Subcutaneous abdominal adipose tissue (tissue), 5 donors: ENCODE measurements around the gene AP1AR.
"Not testable (repeated sequence)": the region's sequence is repeated elsewhere in the genome, so short reads cannot be mapped to it uniquely, and the experiment has no call there.

Experiments used
- H3K27ac ChIP-seq: one replicate; pipeline ENCODE4 v1.7.0; 2013; ENCODE audit warnings: low read depth, mild to moderate bottlenecking, inconsistent platforms, low read length, moderate library complexity
- H3K27me3 ChIP-seq, 5 donors: one replicate each; pipeline ENCODE4 v1.7.0; 2013; ENCODE audit warnings: low read length in 5 of 5, inconsistent platforms in 1 of 5; ENCODE audit not compliant: control insufficient read depth in 5 of 5, insufficient read depth in 4 of 5
- H3K36me3 ChIP-seq, 5 donors: one replicate each; pipeline ENCODE4 v1.7.0; 2013; ENCODE audit warnings: low read length in 5 of 5; ENCODE audit not compliant: control insufficient read depth in 5 of 5, insufficient read depth in 5 of 5
- H3K4me1 ChIP-seq, 5 donors: one replicate each; pipeline ENCODE4 v1.7.0; 2013; ENCODE audit warnings: low read length in 5 of 5, mild to moderate bottlenecking in 3 of 5, moderate library complexity in 1 of 5; ENCODE audit not compliant: control insufficient read depth in 5 of 5, insufficient read depth in 5 of 5
- H3K4me3 ChIP-seq, 5 donors: one replicate each; pipeline ENCODE4 v1.7.0; 2013; ENCODE audit warnings: low read length in 5 of 5, low read depth in 1 of 5
- H3K9ac ChIP-seq, 5 donors: one replicate each; pipeline ENCODE4 v1.7.0; 2013; ENCODE audit warnings: low read length in 5 of 5, mild to moderate bottlenecking in 4 of 5, moderate library complexity in 3 of 5
- H3K9me3 ChIP-seq, 5 donors: one replicate each; pipeline ENCODE4 v1.7.0; 2013; ENCODE audit warnings: low read length in 5 of 5; ENCODE audit not compliant: control insufficient read depth in 5 of 5
- donor health status: healthy.
- donor health status: healthy.
- donor health status: healthy.
- donor health status: healthy.
- donor health status: healthy.

The AP1AR gene

GRCh38 chr4:112199041-112199440, 32.5 kb upstream of the AP1AR start:
- no peak overlapping the region for H3K9ac ChIP-seq
- no peak overlapping the region for H3K4me3 ChIP-seq
- no peak overlapping the region for H3K27ac ChIP-seq
- H3K9me3 ChIP-seq, result no peaks in the 10 kb centered on the region
- no peaks in the 10 kb centered on the region for H3K27me3 ChIP-seq
- H3K36me3 ChIP-seq, result no peaks in the 10 kb centered on the region
- H3K4me1 ChIP-seq, result no peaks in the 10 kb centered on the region

GRCh38 chr4:112201915-112202505, 29.6 kb upstream of the AP1AR start:
- Histone ChIP-seq H3K27me3 (no peaks in the 10 kb centered on the region), H3K27ac (no peak overlapping the region), H3K9ac (no peak overlapping the region), H3K36me3 (no peaks in the 10 kb centered on the region), H3K9me3 (no peaks in the 10 kb centered on the region), H3K4me3 (no peak overlapping the region), H3K4me1 (no peaks in the 10 kb centered on the region)

- Histone ChIP-seq H3K36me3 (no peaks in the 10 kb centered on the region), H3K27me3 (no peaks in the 10 kb centered on the region), H3K27ac (no peak overlapping the region), H3K4me1 (no peaks in the 10 kb centered on the region), H3K9ac (no peak overlapping the region), H3K9me3 (no peaks in the 10 kb centered on the region), H3K4me3 (no peak overlapping the region)
Measured at GRCh38 chr4:112203593-112203992, 28.0 kb upstream of the AP1AR start.

- Histone ChIP-seq H3K4me1 (no peaks in the 10 kb centered on the region), H3K27ac (no peak overlapping the region), H3K4me3 (no peak overlapping the region), H3K9ac (no peak overlapping the region), H3K36me3 (no peaks in the 10 kb centered on the region), H3K27me3 (no peaks in the 10 kb centered on the region), H3K9me3 (no peaks in the 10 kb centered on the region)
Measured at GRCh38 chr4:112206431-112206830, 25.2 kb upstream of the AP1AR start.

- not testable (repeated sequence) for H3K36me3 ChIP-seq, H3K27me3 ChIP-seq
Measured at GRCh38 chr4:112208137-112209095, 23.2 kb upstream of the AP1AR start.

GRCh38 chr4:112210777-112211176, 20.8 kb upstream of the AP1AR start:
- no peaks in the 10 kb centered on the region for H3K36me3 ChIP-seq
- H3K9ac ChIP-seq, result no peak overlapping the region
- no peaks in the 10 kb centered on the region for H3K9me3 ChIP-seq
- H3K27me3 ChIP-seq, result no peaks in the 10 kb centered on the region
- no peak overlapping the region for H3K4me3 ChIP-seq
- no peaks in the 10 kb centered on the region for H3K4me1 ChIP-seq
- no peak overlapping the region for H3K27ac ChIP-seq

More at GRCh38 chr4:112208137-112209095, 23.2 kb upstream of the AP1AR start:
- not testable (repeated sequence) for H3K9ac ChIP-seq, H3K4me3 ChIP-seq, H3K27ac ChIP-seq, H3K4me1 ChIP-seq, H3K9me3 ChIP-seq

- Histone ChIP-seq H3K4me3 (no peak overlapping the region), H3K9ac (no peak overlapping the region), H3K9me3 (no peaks in the 10 kb centered on the region), H3K27ac (no peak overlapping the region), H3K4me1 (no peaks in the 10 kb centered on the region), H3K36me3 (no peaks in the 10 kb centered on the region), H3K27me3 (no peaks in the 10 kb centered on the region)
Measured at GRCh38 chr4:112213091-112213490, 18.5 kb upstream of the AP1AR start.

- Histone ChIP-seq H3K36me3 (no peaks in the 10 kb centered on the region), H3K27ac (no peak overlapping the region), H3K9me3 (no peaks in the 10 kb centered on the region), H3K27me3 (no peaks in the 10 kb centered on the region), H3K4me1 (no peaks in the 10 kb centered on the region), H3K4me3 (no peak overlapping the region), H3K9ac (no peak overlapping the region)
Measured at GRCh38 chr4:112213856-112214255, 17.7 kb upstream of the AP1AR start.

- Histone ChIP-seq H3K9ac (no peak overlapping the region), H3K4me3 (no peak overlapping the region), H3K27me3 (no peaks in the 10 kb centered on the region), H3K36me3 (no peaks in the 10 kb centered on the region), H3K4me1 (no peaks in the 10 kb centered on the region), H3K9me3 (no peaks in the 10 kb centered on the region), H3K27ac (no peak overlapping the region)
Measured at GRCh38 chr4:112214390-112215264, 17.0 kb upstream of the AP1AR start.
